ENCODE results near the gene GLMP.

DNA sequence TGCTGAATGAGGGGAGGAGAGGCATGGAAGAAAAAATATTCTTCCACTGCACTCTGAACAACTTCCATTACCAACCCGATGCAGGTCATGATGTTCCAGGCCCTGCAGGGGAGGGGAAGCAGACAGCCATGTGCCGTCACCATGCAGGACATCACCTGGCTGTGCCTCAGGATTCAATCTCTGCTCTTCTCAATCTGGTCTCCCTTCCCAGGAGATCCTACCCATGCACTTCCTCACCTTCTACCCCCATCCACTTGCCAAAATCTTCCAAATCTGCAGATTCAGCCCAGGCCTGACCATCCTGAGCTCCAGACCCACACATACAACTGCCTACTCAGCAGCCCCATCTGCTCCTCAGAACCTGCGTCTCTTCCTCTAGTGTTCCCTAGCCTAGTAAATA lies 41.8 kb downstream of the GLMP start:
- no peak for TF ChIP-seq TAF1 (IDR thresholded peaks at IDR 0.05; ENCODE audit: low read depth)
- TF ChIP-seq REST (IDR thresholded peaks at IDR 0.05; ENCODE audit: borderline replicate concordance) = no peak
